ENCODE results near the gene AGBL4. TPM values are rescaled to one million over a fixed set of nuclear protein-coding genes. Genes with fewer than 3 reads are reported as not detected.

AGBL4 gene
- total RNA-seq, 4 donors from 2014 or later: 0.19 to 1.0 (median 1.0) TPM; not detected in 1

GRCh38 chr1:48495166-48495565 is 1528.6 kb downstream of the AGBL4 start:
- Histone ChIP-seq H3K4me3 (no peak overlapping the region), H3K27ac (no peak overlapping the region), H3K4me1 (peaks cover 5% of the 10 kb centered on the region), H3K9me3 (no peaks in the 10 kb centered on the region), H3K27me3 (no peaks in the 10 kb centered on the region), H3K36me3 (no peaks in the 10 kb centered on the region)
- no peak for DNase-seq (ENCODE audit: low spot score in 2 of 2)
- 45% methylated on average over 1 of the region's 1 CpG for WGBS
- no peak for TF ChIP-seq CTCF (IDR thresholded peaks at IDR 0.05)
- TF ChIP-seq POLR2AphosphoS5 (IDR thresholded peaks at IDR 0.05): no peak
- no peak for TF ChIP-seq POLR2A (IDR thresholded peaks at IDR 0.05)
- no peak for TF ChIP-seq EP300 (IDR thresholded peaks at IDR 0.05)

GRCh38 chr1:48493970-48494769 is 1529.6 kb downstream of the AGBL4 start:
- TF ChIP-seq EP300 (IDR thresholded peaks at IDR 0.05): no peak
- DNase-seq (ENCODE audit: low spot score in 2 of 2): no peak
- Histone ChIP-seq H3K4me3 (no peak overlapping the region), H3K36me3 (no peaks in the 10 kb centered on the region), H3K4me1 (peaks cover 5% of the 10 kb centered on the region), H3K9me3 (no peaks in the 10 kb centered on the region), H3K27me3 (no peaks in the 10 kb centered on the region), H3K27ac (peak overlapping the region; percentile 13)
- 45% methylated on average over 5 of the region's 5 CpGs for WGBS

- Histone ChIP-seq H3K4me3 (no peak overlapping the region), H3K27ac (no peak overlapping the region), H3K4me1 (no peaks in the 10 kb centered on the region), H3K9me3 (no peaks in the 10 kb centered on the region), H3K36me3 (no peaks in the 10 kb centered on the region), H3K27me3 (no peaks in the 10 kb centered on the region)
- TF ChIP-seq EP300 (IDR thresholded peaks at IDR 0.05) (no peak), POLR2A (IDR thresholded peaks at IDR 0.05) (no peak), CTCF (IDR thresholded peaks at IDR 0.05) (no peak), POLR2AphosphoS5 (IDR thresholded peaks at IDR 0.05) (no peak)
- DNase-seq (ENCODE audit: low spot score in 2 of 2): no peak
- WGBS: 77% methylated on average over 5 of the region's 5 CpGs
Measured at GRCh38 chr1:48493041-48493440, 1530.7 kb downstream of the AGBL4 start.

GRCh38 chr1:48492392-48492791 is 1531.4 kb downstream of the AGBL4 start:
- H3K9me3 ChIP-seq: no peaks in the 10 kb centered on the region
- no peak for DNase-seq (ENCODE audit: low spot score in 2 of 2)
- H3K36me3 ChIP-seq: no peaks in the 10 kb centered on the region
- no peaks in the 10 kb centered on the region for H3K27me3 ChIP-seq
- no peak overlapping the region for H3K27ac ChIP-seq
- H3K4me3 ChIP-seq: no peak overlapping the region
- TF ChIP-seq EP300 (IDR thresholded peaks at IDR 0.05): no peak
- no peak for TF ChIP-seq POLR2A (IDR thresholded peaks at IDR 0.05)
- TF ChIP-seq POLR2AphosphoS5 (IDR thresholded peaks at IDR 0.05): no peak
- no peak for TF ChIP-seq CTCF (IDR thresholded peaks at IDR 0.05)
- H3K4me1 ChIP-seq: no peaks in the 10 kb centered on the region

- Histone ChIP-seq H3K4me1 (no peaks in the 10 kb centered on the region), H3K9me3 (no peaks in the 10 kb centered on the region), H3K27ac (no peak overlapping the region), H3K27me3 (no peaks in the 10 kb centered on the region), H3K36me3 (no peaks in the 10 kb centered on the region), H3K4me3 (no peak overlapping the region)
- TF ChIP-seq EP300 (IDR thresholded peaks at IDR 0.05) (no peak), CTCF (IDR thresholded peaks at IDR 0.05) (no peak), POLR2A (IDR thresholded peaks at IDR 0.05) (no peak), POLR2AphosphoS5 (IDR thresholded peaks at IDR 0.05) (no peak)
- DNase-seq (ENCODE audit: low spot score in 2 of 2): no peak
- WGBS: 89% methylated on average over 2 of the region's 2 CpGs
Measured at GRCh38 chr1:48488721-48489120, 1535.0 kb downstream of the AGBL4 start.

Other genes with a start within 250 kb of the AGBL4 start
- under 1 TPM in 1 of 4 donors, not detected in 3; 0.18 TPM for gene ELAVL4, start 85.0 kb upstream of the AGBL4 start, total RNA-seq